MM.1S (cell line): Measurements from ENCODE around the gene PBX4.

Experiments
- DNase-seq: peaks from one replicate; pipeline ENCODE4 v3.0.0-alpha.2; 2015
- H2AFZ ChIP-seq: fragments of 300-600 bp; sonication (generic); 2 replicates; pipeline ENCODE4 v1.6.0; 2016; ENCODE audit warnings: antibody characterized with exemption, low read length
- H3F3A ChIP-seq: fragments of 300-600 bp; sonication (generic); 2 replicates; pipeline ENCODE4 v1.6.1; 2016; ENCODE audit warnings: mild to moderate bottlenecking, antibody characterized with exemption, low read length, moderate library complexity, mixed read lengths; ENCODE audit not compliant: insufficient read depth
- H3K27ac ChIP-seq: fragments of 300-600 bp; sonication (generic); 2 replicates; pipeline ENCODE4 v1.5.1; 2016; ENCODE audit warnings: mild to moderate bottlenecking, low read length
- H3K27me3 ChIP-seq: fragments of 300-600 bp; sonication (generic); replicated peaks from 2 replicates; pipeline ENCODE4 v1.6.0; 2016; ENCODE audit warnings: low read length; ENCODE audit not compliant: insufficient read depth
- H3K36me3 ChIP-seq: fragments of 300-600 bp; sonication (generic); replicated peaks from 2 replicates; pipeline ENCODE4 v1.6.1; 2016; ENCODE audit warnings: mild to moderate bottlenecking, low read length, mixed read lengths; ENCODE audit not compliant: insufficient read depth
- H3K4me1 ChIP-seq: fragments of 300-600 bp; sonication (generic); 2 replicates; pipeline ENCODE4 v1.6.1; 2016; ENCODE audit warnings: low read length, mixed read lengths
- H3K4me2 ChIP-seq: fragments of 300-600 bp; sonication (generic); 2 replicates; pipeline ENCODE4 v1.6.0; 2016; ENCODE audit warnings: low read depth, low read length
- H3K4me3 ChIP-seq: fragments of 300-600 bp; sonication (generic); 2 replicates; pipeline ENCODE4 v1.5.1; 2016; ENCODE audit warnings: low read length, mixed read lengths
- H3K79me2 ChIP-seq: fragments of 300-600 bp; sonication (generic); 2 replicates; pipeline ENCODE4 v1.6.1; 2016; ENCODE audit warnings: mixed run types, low read length, mixed read lengths
- H3K9ac ChIP-seq: fragments of 300-600 bp; sonication (generic); 2 replicates; pipeline ENCODE4 v1.6.1; 2016; ENCODE audit warnings: low read length, mixed read lengths
- H3K9me2 ChIP-seq: fragments of 300-600 bp; sonication (generic); replicated peaks from 2 replicates; pipeline ENCODE4 v1.6.1; 2016; ENCODE audit warnings: mild to moderate bottlenecking, low read length, mixed read lengths; ENCODE audit not compliant: insufficient read depth
- H3K9me3 ChIP-seq: fragments of 300-600 bp; sonication (generic); replicated peaks from 2 replicates; pipeline ENCODE4 v1.6.1; 2016; ENCODE audit warnings: mild to moderate bottlenecking, low read length, mixed read lengths; ENCODE audit not compliant: insufficient read depth
- H4K20me1 ChIP-seq: fragments of 300-600 bp; sonication (generic); 2 replicates; pipeline ENCODE4 v1.6.1; 2016; ENCODE audit warnings: mild to moderate bottlenecking, low read length, moderate library complexity, mixed read lengths; ENCODE audit not compliant: insufficient read depth
- EZH2 ChIP-seq: fragments of 300-600 bp; sonication (generic); optimal IDR thresholded peaks from 2 replicates; pipeline ENCODE3; 2017; ENCODE audit warnings: low read depth, mild to moderate bottlenecking, antibody characterized with exemption, low read length, mixed read lengths
- EZH2phosphoT487 ChIP-seq: fragments of 300-600 bp; sonication (generic); IDR thresholded peaks from 2 replicates; pipeline ENCODE4 v1.6.1; 2018; ENCODE audit warnings: antibody characterized with exemption, low read length
- TF ChIP-seq, protein P1 (sequence below): fragments of 300-600 bp; sonication (generic); IDR thresholded peaks from 2 replicates; pipeline ENCODE4 v1.5.1; 2016; ENCODE audit warnings: antibody characterized with exemption, low read length, mixed read lengths

Gene PBX4

DNA sequence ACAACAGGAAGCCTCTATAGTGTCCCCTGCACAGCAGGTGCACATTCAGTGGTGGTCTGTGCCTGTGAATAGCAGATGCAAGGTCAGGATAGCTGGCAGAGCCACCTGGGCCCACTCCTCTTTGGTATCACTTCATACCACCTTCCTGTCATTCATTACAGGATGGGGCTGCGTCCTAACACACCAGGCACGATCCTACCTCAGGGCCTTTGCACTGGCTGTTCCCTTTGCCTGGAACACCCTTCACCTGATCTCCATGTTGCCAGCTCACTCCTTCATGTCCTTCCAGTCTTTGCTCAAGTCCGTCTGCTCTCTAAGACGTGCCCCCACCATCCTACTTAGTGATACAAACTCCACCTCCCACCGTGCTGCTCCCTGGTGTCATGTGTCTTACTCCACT, 14.2 kb upstream of the PBX4 start:
- Histone ChIP-seq H4K20me1 (no peaks in the 10 kb centered on the region), H3K36me3 (no peaks in the 10 kb centered on the region), H3K9ac (no peak overlapping the region), H3K27ac (no peak overlapping the region), H3K79me2 (no peaks in the 10 kb centered on the region), H3K9me2 (no peaks in the 10 kb centered on the region), H3K4me1 (no peaks in the 10 kb centered on the region), H3K27me3 (no peaks in the 10 kb centered on the region), H3K4me3 (no peak overlapping the region), H3F3A (no peaks in the 10 kb centered on the region), H3K9me3 (no peaks in the 10 kb centered on the region), H2AFZ (no peak overlapping the region), H3K4me2 (no peak overlapping the region)
- no peak for DNase-seq
- TF ChIP-seq EZH2 (no peak), EZH2phosphoT487 (no peak)
- TF ChIP-seq, protein P1, sequence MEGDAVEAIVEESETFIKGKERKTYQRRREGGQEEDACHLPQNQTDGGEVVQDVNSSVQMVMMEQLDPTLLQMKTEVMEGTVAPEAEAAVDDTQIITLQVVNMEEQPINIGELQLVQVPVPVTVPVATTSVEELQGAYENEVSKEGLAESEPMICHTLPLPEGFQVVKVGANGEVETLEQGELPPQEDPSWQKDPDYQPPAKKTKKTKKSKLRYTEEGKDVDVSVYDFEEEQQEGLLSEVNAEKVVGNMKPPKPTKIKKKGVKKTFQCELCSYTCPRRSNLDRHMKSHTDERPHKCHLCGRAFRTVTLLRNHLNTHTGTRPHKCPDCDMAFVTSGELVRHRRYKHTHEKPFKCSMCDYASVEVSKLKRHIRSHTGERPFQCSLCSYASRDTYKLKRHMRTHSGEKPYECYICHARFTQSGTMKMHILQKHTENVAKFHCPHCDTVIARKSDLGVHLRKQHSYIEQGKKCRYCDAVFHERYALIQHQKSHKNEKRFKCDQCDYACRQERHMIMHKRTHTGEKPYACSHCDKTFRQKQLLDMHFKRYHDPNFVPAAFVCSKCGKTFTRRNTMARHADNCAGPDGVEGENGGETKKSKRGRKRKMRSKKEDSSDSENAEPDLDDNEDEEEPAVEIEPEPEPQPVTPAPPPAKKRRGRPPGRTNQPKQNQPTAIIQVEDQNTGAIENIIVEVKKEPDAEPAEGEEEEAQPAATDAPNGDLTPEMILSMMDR = no peak

GRCh38 chr19:19631346-19631745, 12.9 kb upstream of the PBX4 start:
- H3K36me3 ChIP-seq = no peaks in the 10 kb centered on the region
- H3K27ac ChIP-seq = no peak overlapping the region
- H2AFZ ChIP-seq = no peak overlapping the region
- H4K20me1 ChIP-seq = no peaks in the 10 kb centered on the region
- H3K9me3 ChIP-seq = no peaks in the 10 kb centered on the region
- DNase-seq = no peak
- no peaks in the 10 kb centered on the region for H3F3A ChIP-seq
- H3K4me3 ChIP-seq = no peak overlapping the region
- H3K9me2 ChIP-seq = no peaks in the 10 kb centered on the region
- no peak overlapping the region for H3K9ac ChIP-seq
- TF ChIP-seq, protein P1 = no peak
- TF ChIP-seq EZH2 (no peak), EZH2phosphoT487 (no peak)
- H3K79me2 ChIP-seq = no peaks in the 10 kb centered on the region
- no peak overlapping the region for H3K4me2 ChIP-seq
- H3K4me1 ChIP-seq = no peaks in the 10 kb centered on the region
- no peaks in the 10 kb centered on the region for H3K27me3 ChIP-seq

DNA sequence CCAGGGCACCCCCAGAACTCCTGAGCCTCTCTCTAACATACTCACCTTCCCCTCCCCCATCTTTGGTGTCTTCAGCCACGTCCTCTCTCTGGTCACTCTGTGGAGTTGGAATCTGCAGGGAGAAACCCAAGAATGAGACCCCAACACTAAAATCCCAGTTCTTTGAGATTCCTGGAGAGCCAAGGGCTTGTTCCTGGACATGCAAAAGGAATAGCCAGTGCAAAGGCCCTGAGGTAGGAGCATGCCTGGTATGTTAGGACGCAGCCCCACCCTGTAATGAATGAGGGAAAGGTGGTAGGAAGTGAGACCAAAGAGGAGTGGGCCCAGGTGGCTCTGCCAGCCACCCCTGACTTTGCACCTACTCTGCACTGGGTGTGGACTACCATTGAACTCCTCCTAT, 11.9 kb upstream of the PBX4 start:
- H3K79me2 ChIP-seq = no peaks in the 10 kb centered on the region
- H3K4me2 ChIP-seq = no peak overlapping the region
- H2AFZ ChIP-seq = no peak overlapping the region
- no peaks in the 10 kb centered on the region for H3K27me3 ChIP-seq
- no peaks in the 10 kb centered on the region for H3F3A ChIP-seq
- no peak overlapping the region for H3K27ac ChIP-seq
- H4K20me1 ChIP-seq = no peaks in the 10 kb centered on the region
- H3K4me3 ChIP-seq = no peak overlapping the region
- no peak for DNase-seq
- H3K9me2 ChIP-seq = no peaks in the 10 kb centered on the region
- H3K9ac ChIP-seq = no peak overlapping the region
- H3K4me1 ChIP-seq = no peaks in the 10 kb centered on the region
- no peaks in the 10 kb centered on the region for H3K9me3 ChIP-seq
- H3K36me3 ChIP-seq = no peaks in the 10 kb centered on the region
- TF ChIP-seq EZH2phosphoT487 = no peak
- TF ChIP-seq, protein P1 = no peak
- TF ChIP-seq EZH2 = no peak
